ENCODE data around the gene IFNAR2.

DNA sequence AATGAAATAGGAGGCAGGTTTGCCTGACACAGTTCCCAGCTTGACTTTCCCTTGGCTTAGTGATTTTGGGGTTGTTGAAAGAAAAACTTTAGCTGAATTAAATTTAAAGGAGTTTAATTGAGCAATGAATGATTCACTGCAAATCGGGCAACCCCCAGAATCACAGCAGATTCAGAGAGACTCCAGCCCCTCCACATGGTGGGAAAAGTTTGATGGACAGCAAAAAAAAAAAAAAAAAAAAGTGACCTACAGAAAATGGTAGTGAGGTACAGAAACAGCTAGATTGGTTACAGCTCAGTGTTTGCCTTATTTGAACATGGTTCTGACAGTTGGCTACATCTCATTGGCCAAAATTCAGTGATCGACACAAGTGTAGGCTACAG lies 12.6 kb upstream of the IFNAR2 start:
- TF ChIP-seq ZNF639 (tag by site-specific recombination; IDR thresholded peaks at IDR 0.05), result no peak
- TF ChIP-seq ZSCAN5A (tag by site-specific recombination; IDR thresholded peaks at IDR 0.05), result no peak
- no peak for TF ChIP-seq ZNF23 (tag by site-specific recombination; IDR thresholded peaks at IDR 0.05; ENCODE audit: borderline replicate concordance)
- no peak for TF ChIP-seq SETDB1 (IDR thresholded peaks at IDR 0.05; ENCODE audit: insufficient read length, low read length)
- TF ChIP-seq ZNF473 (tag by site-specific recombination; IDR thresholded peaks at IDR 0.05), result no peak
- no peak for TF ChIP-seq ZNF184 (tag by site-specific recombination; IDR thresholded peaks at IDR 0.05)
